Central memory CD8-positive, alpha-beta T cell (primary cell): ENCODE data around the gene PCNX1.
A peak's percentile ranks its signal among the peaks of the same experiment; 100 is the strongest.

Experiments used
- ATAC-seq: fragments of 150-1000 bp; cut with Tn5 transposase; replicated peaks from 2 replicates; pipeline ENCODE4 v1.10.0; 2022; ENCODE audit warnings: mild to moderate bottlenecking, moderate FRiP score, moderate number of reproducible peaks; ENCODE audit not compliant: poor library complexity, severe bottlenecking; ENCODE audit errors: extremely low read depth
- DNase-seq, 2 donors: peaks; one replicate each; pipeline ENCODE4 v3.0.0; 2021; ENCODE audit warnings: low spot score in 2 of 2
- H3K27ac Mint-ChIP-seq: one replicate; pipeline ENCODE4 v1.8.0; 2022; ENCODE audit warnings: low read depth, mild to moderate bottlenecking, moderate library complexity, mixed read lengths
- H3K27me3 Mint-ChIP-seq: one replicate; pipeline ENCODE4 v1.8.0; 2022; ENCODE audit warnings: mixed read lengths
- H3K36me3 Mint-ChIP-seq: one replicate; pipeline ENCODE4 v1.8.0; 2022; ENCODE audit warnings: mild to moderate bottlenecking, moderate library complexity, mixed read lengths; ENCODE audit not compliant: insufficient read depth
- H3K4me1 Mint-ChIP-seq: one replicate; pipeline ENCODE4 v1.8.0; 2022; ENCODE audit warnings: mixed read lengths
- H3K4me3 Mint-ChIP-seq: one replicate; pipeline ENCODE4 v1.8.0; 2022; ENCODE audit warnings: mild to moderate bottlenecking, moderate library complexity, mixed read lengths
- H3K9me3 Mint-ChIP-seq: one replicate; pipeline ENCODE4 v1.8.0; 2022; ENCODE audit warnings: mixed read lengths

The PCNX1 gene

GRCh38 chr14:71021347-71022011 lies 114.2 kb downstream of the PCNX1 start:
- H3K27me3 Mint-ChIP-seq, result no peaks in the 10 kb centered on the region
- ATAC-seq, result no peak
- DNase-seq, result no peak
- H3K9me3 Mint-ChIP-seq, result no peaks in the 10 kb centered on the region
- H3K36me3 Mint-ChIP-seq, result peaks cover 40% of the 10 kb centered on the region
- peaks cover 27% of the 10 kb centered on the region for H3K4me1 Mint-ChIP-seq
- H3K27ac Mint-ChIP-seq, result peak overlapping the region; percentile 3
- H3K4me3 Mint-ChIP-seq, result no peak overlapping the region

- ATAC-seq (no peak), DNase-seq (no peak)
- no peak overlapping the region for H3K4me3 Mint-ChIP-seq
- H3K27me3 Mint-ChIP-seq, result no peaks in the 10 kb centered on the region
- H3K27ac Mint-ChIP-seq, result peak overlapping the region; percentile 3
- H3K9me3 Mint-ChIP-seq, result no peaks in the 10 kb centered on the region
- H3K4me1 Mint-ChIP-seq, result peaks cover 27% of the 10 kb centered on the region
- peaks cover 36% of the 10 kb centered on the region for H3K36me3 Mint-ChIP-seq
These were observed 115.0 kb downstream of the PCNX1 start for GRCh38 chr14:71022012-71022869.

GRCh38 chr14:71022939-71023338 lies 115.7 kb downstream of the PCNX1 start:
- no peak overlapping the region for H3K4me3 Mint-ChIP-seq
- ATAC-seq (no peak), DNase-seq (no peak)
- peaks cover 36% of the 10 kb centered on the region for H3K36me3 Mint-ChIP-seq
- H3K27me3 Mint-ChIP-seq, result no peaks in the 10 kb centered on the region
- H3K9me3 Mint-ChIP-seq, result no peaks in the 10 kb centered on the region
- H3K27ac Mint-ChIP-seq, result no peak overlapping the region
- H3K4me1 Mint-ChIP-seq, result peaks cover 27% of the 10 kb centered on the region

GRCh38 chr14:71029236-71029781 lies 122.0 kb downstream of the PCNX1 start:
- peak overlapping the region; percentile 49 for H3K27ac Mint-ChIP-seq
- H3K4me3 Mint-ChIP-seq, result no peak overlapping the region
- DNase-seq (no peak), ATAC-seq (no peak)
- H3K36me3 Mint-ChIP-seq, result peaks cover 40% of the 10 kb centered on the region
- H3K4me1 Mint-ChIP-seq, result no peaks in the 10 kb centered on the region
- H3K9me3 Mint-ChIP-seq, result no peaks in the 10 kb centered on the region
- no peaks in the 10 kb centered on the region for H3K27me3 Mint-ChIP-seq

GRCh38 chr14:71031000-71031399 lies 123.7 kb downstream of the PCNX1 start:
- Mint-ChIP-seq H3K36me3 (peaks cover 33% of the 10 kb centered on the region), H3K4me1 (no peaks in the 10 kb centered on the region), H3K27ac (no peak overlapping the region), H3K27me3 (no peaks in the 10 kb centered on the region), H3K4me3 (no peak overlapping the region), H3K9me3 (no peaks in the 10 kb centered on the region)
- ATAC-seq (no peak), DNase-seq (no peak)

GRCh38 chr14:71036433-71036832 lies 129.2 kb downstream of the PCNX1 start:
- DNase-seq (no peak), ATAC-seq (no peak)
- H3K4me1 Mint-ChIP-seq, result no peaks in the 10 kb centered on the region
- H3K4me3 Mint-ChIP-seq, result no peak overlapping the region
- H3K27ac Mint-ChIP-seq, result no peak overlapping the region
- peaks cover 29% of the 10 kb centered on the region for H3K36me3 Mint-ChIP-seq
- no peaks in the 10 kb centered on the region for H3K27me3 Mint-ChIP-seq
- peaks cover 10% of the 10 kb centered on the region for H3K9me3 Mint-ChIP-seq

- Mint-ChIP-seq H3K4me3 (no peak overlapping the region), H3K4me1 (peaks cover 11% of the 10 kb centered on the region), H3K27me3 (no peaks in the 10 kb centered on the region), H3K27ac (no peak overlapping the region), H3K9me3 (no peaks in the 10 kb centered on the region), H3K36me3 (peaks cover 25% of the 10 kb centered on the region)
- DNase-seq (no peak), ATAC-seq (no peak)
These were observed 141.1 kb downstream of the PCNX1 start for GRCh38 chr14:71048393-71048792.

GRCh38 chr14:71049435-71050133 lies 142.3 kb downstream of the PCNX1 start:
- no peak for ATAC-seq
- Mint-ChIP-seq H3K4me3 (no peak overlapping the region), H3K4me1 (peaks cover 6% of the 10 kb centered on the region), H3K36me3 (peaks cover 24% of the 10 kb centered on the region), H3K9me3 (no peaks in the 10 kb centered on the region), H3K27ac (no peak overlapping the region), H3K27me3 (no peaks in the 10 kb centered on the region)
- no peak for DNase-seq

- no peak overlapping the region for H3K4me3 Mint-ChIP-seq
- H3K36me3 Mint-ChIP-seq, result peaks cover 25% of the 10 kb centered on the region
- H3K27me3 Mint-ChIP-seq, result no peaks in the 10 kb centered on the region
- ATAC-seq (no peak), DNase-seq (no peak)
- H3K4me1 Mint-ChIP-seq, result peaks cover 4% of the 10 kb centered on the region
- H3K9me3 Mint-ChIP-seq, result no peaks in the 10 kb centered on the region
- H3K27ac Mint-ChIP-seq, result no peak overlapping the region
These were observed 143.1 kb downstream of the PCNX1 start for GRCh38 chr14:71050227-71050823.

GRCh38 chr14:71054706-71055105 lies 147.4 kb downstream of the PCNX1 start:
- Mint-ChIP-seq H3K9me3 (no peaks in the 10 kb centered on the region), H3K36me3 (peaks cover 29% of the 10 kb centered on the region), H3K27ac (no peak overlapping the region)

GRCh38 chr14:71056168-71056567 lies 148.9 kb downstream of the PCNX1 start:
- no peaks in the 10 kb centered on the region for H3K27me3 Mint-ChIP-seq
- H3K4me1 Mint-ChIP-seq, result no peaks in the 10 kb centered on the region
- H3K27ac Mint-ChIP-seq, result no peak overlapping the region
- no peaks in the 10 kb centered on the region for H3K9me3 Mint-ChIP-seq
- peaks cover 38% of the 10 kb centered on the region for H3K36me3 Mint-ChIP-seq
- DNase-seq (no peak), ATAC-seq (no peak)
- H3K4me3 Mint-ChIP-seq, result no peak overlapping the region

More at GRCh38 chr14:71054706-71055105, 147.4 kb downstream of the PCNX1 start:
- Mint-ChIP-seq H3K27me3 (no peaks in the 10 kb centered on the region), H3K4me3 (no peak overlapping the region), H3K4me1 (no peaks in the 10 kb centered on the region)
- no peak for ATAC-seq
- DNase-seq, result no peak

GRCh38 chr14:71060274-71060673 lies 153.0 kb downstream of the PCNX1 start:
- Mint-ChIP-seq H3K9me3 (no peaks in the 10 kb centered on the region), H3K27ac (no peak overlapping the region), H3K4me1 (peaks cover 12% of the 10 kb centered on the region), H3K4me3 (no peak overlapping the region), H3K36me3 (peaks cover 47% of the 10 kb centered on the region), H3K27me3 (no peaks in the 10 kb centered on the region)
- no peak for ATAC-seq
- DNase-seq, result no peak
